Measurements from ENCODE around the gene RGPD8. TPM values are rescaled to one million over a fixed set of nuclear protein-coding genes. Genes with fewer than 3 reads are reported as not detected.

RGPD8 gene
- total RNA-seq, 4 donors from 2014 or later: 15.9 to 38.4 (median 18.3) TPM

GRCh38 chr2:112472547-112473263 is 39.3 kb upstream of the RGPD8 start:
- H3K4me3 ChIP-seq: no peak overlapping the region
- no peaks in the 10 kb centered on the region for H3K36me3 ChIP-seq
- no peaks in the 10 kb centered on the region for H3K4me1 ChIP-seq
- TF ChIP-seq CTCF (IDR thresholded peaks at IDR 0.05) (no peak), EP300 (IDR thresholded peaks at IDR 0.05) (no peak), POLR2AphosphoS5 (IDR thresholded peaks at IDR 0.05) (no peak), POLR2A (IDR thresholded peaks at IDR 0.05) (no peak)
- no peak for ATAC-seq
- H3K27ac ChIP-seq: no peak overlapping the region
- no peaks in the 10 kb centered on the region for H3K27me3 ChIP-seq
- peaks cover 0 to 4% (median 0%) of the 10 kb centered on the region in 3 donors for H3K9me3 ChIP-seq
- 87 to 89% methylated on average over 5 of the region's 6 CpGs for WGBS, 2 donors (ENCODE audit: low coverage in 1 of 2)

- 63 to 79% methylated on average over 3 of the region's 3 CpGs for WGBS, 2 donors (ENCODE audit: low coverage in 1 of 2)
- Histone ChIP-seq H3K9me3 (peaks cover 0 to 17% (median 0%) of the 10 kb centered on the region in 3 donors), H3K4me1 (no peaks in the 10 kb centered on the region), H3K4me3 (no peak overlapping the region), H3K27ac (no peak overlapping the region), H3K27me3 (peaks cover 11% of the 10 kb centered on the region), H3K36me3 (no peaks in the 10 kb centered on the region)
- ATAC-seq: no peak
- TF ChIP-seq CTCF (IDR thresholded peaks at IDR 0.05) (no peak), POLR2A (IDR thresholded peaks at IDR 0.05) (no peak), POLR2AphosphoS5 (IDR thresholded peaks at IDR 0.05) (no peak), EP300 (IDR thresholded peaks at IDR 0.05) (no peak)
Measured at GRCh38 chr2:112465382-112465781, 31.9 kb upstream of the RGPD8 start.

GRCh38 chr2:112463256-112463655 is 29.8 kb upstream of the RGPD8 start:
- Histone ChIP-seq H3K27me3 (peaks cover 11% of the 10 kb centered on the region), H3K36me3 (no peaks in the 10 kb centered on the region), H3K4me1 (no peaks in the 10 kb centered on the region), H3K9me3 (peaks cover 0 to 13% (median 0%) of the 10 kb centered on the region in 3 donors), H3K4me3 (no peak overlapping the region), H3K27ac (no peak overlapping the region)
- ATAC-seq: no peak
- no peak for TF ChIP-seq EP300 (IDR thresholded peaks at IDR 0.05)
- TF ChIP-seq CTCF (IDR thresholded peaks at IDR 0.05): no peak
- no peak for TF ChIP-seq POLR2A (IDR thresholded peaks at IDR 0.05)
- no peak for TF ChIP-seq POLR2AphosphoS5 (IDR thresholded peaks at IDR 0.05)
- WGBS, 2 donors (ENCODE audit: low coverage in 1 of 2): 76 to 91% methylated on average over 1 of the region's 1 CpG

GRCh38 chr2:112462178-112462577 is 28.7 kb upstream of the RGPD8 start:
- no peak overlapping the region for H3K4me3 ChIP-seq
- TF ChIP-seq CTCF (IDR thresholded peaks at IDR 0.05) (no peak), POLR2A (IDR thresholded peaks at IDR 0.05) (no peak), POLR2AphosphoS5 (IDR thresholded peaks at IDR 0.05) (no peak), EP300 (IDR thresholded peaks at IDR 0.05) (no peak)
- no peaks in the 10 kb centered on the region for H3K36me3 ChIP-seq
- peaks cover 11% of the 10 kb centered on the region for H3K27me3 ChIP-seq
- peaks cover 0 to 13% (median 0%) of the 10 kb centered on the region in 3 donors for H3K9me3 ChIP-seq
- no peak overlapping the region for H3K27ac ChIP-seq
- WGBS, 2 donors (ENCODE audit: low coverage in 1 of 2): 60 to 72% methylated on average over 2 to 5 of the region's 5 CpGs
- no peak for ATAC-seq
- H3K4me1 ChIP-seq: no peaks in the 10 kb centered on the region

- Histone ChIP-seq H3K36me3 (no peaks in the 10 kb centered on the region), H3K9me3 (peaks cover 0 to 13% (median 0%) of the 10 kb centered on the region in 3 donors), H3K27ac (no peak overlapping the region), H3K27me3 (peaks cover 11% of the 10 kb centered on the region), H3K4me1 (no peaks in the 10 kb centered on the region), H3K4me3 (no peak overlapping the region)
- ATAC-seq: no peak
- 77 to 100% methylated on average over 1 of the region's 1 CpG for WGBS, 2 donors (ENCODE audit: low coverage in 1 of 2)
- TF ChIP-seq CTCF (IDR thresholded peaks at IDR 0.05) (no peak), POLR2AphosphoS5 (IDR thresholded peaks at IDR 0.05) (no peak), EP300 (IDR thresholded peaks at IDR 0.05) (no peak), POLR2A (IDR thresholded peaks at IDR 0.05) (no peak)
Measured at GRCh38 chr2:112459372-112459771, 25.9 kb upstream of the RGPD8 start.

All from gastroesophageal sphincter (tissue), 4 donors.